Heart left ventricle (tissue), 16 donors: ENCODE data around the gene CPB2. TPM values are rescaled to one million over a fixed set of nuclear protein-coding genes. Genes with fewer than 3 reads are reported as not detected.

ENCODE experiments used
- ATAC-seq, 4 donors: fragments of 200-7000 bp; cut with Tn5 transposase; one replicate each; pipeline ENCODE4 v1.9.1; 2020 to 2022; ENCODE audit warnings: moderate library complexity in 4 of 4, mild to moderate bottlenecking in 3 of 4, moderate number of reproducible peaks in 1 of 4
- DNase-seq, 5 donors: peaks; one replicate each; pipeline ENCODE4 v3.0.0-alpha.2; 2020
- H3K27ac ChIP-seq, 12 donors: fragments of 200-600 bp; sonication (generic) in 4 of 12; one replicate each; pipeline versions ENCODE4 v1.5.0 to v1.8.0; 2016 to 2022; ENCODE audit warnings: mild to moderate bottlenecking in 2 of 12
- H3K27me3 ChIP-seq, 9 donors: fragments of 200-600 bp; sonication (generic) in 2 of 9; one replicate each; pipeline versions ENCODE4 v1.5.1 to v1.8.0; 2016 to 2022; ENCODE audit warnings: mild to moderate bottlenecking in 3 of 9
- H3K36me3 ChIP-seq, 9 donors: fragments of 200-600 bp; sonication (generic) in 2 of 9; one replicate each; pipeline versions ENCODE4 v1.5.0 to v1.8.0; 2018 to 2022; ENCODE audit warnings: mild to moderate bottlenecking in 2 of 9
- H3K4me1 ChIP-seq, 12 donors: fragments of 200-600 bp; sonication (generic) in 4 of 12; one replicate each; pipeline versions ENCODE4 v1.5.0 to v1.8.0; 2016 to 2022; ENCODE audit warnings: mild to moderate bottlenecking in 3 of 12
- H3K4me3 ChIP-seq, 12 donors: fragments of 200-600 bp; sonication (generic) in 4 of 12; one replicate each; pipeline versions ENCODE4 v1.5.0 to v1.8.0; 2017 to 2022; ENCODE audit warnings: mild to moderate bottlenecking in 9 of 12, moderate library complexity in 4 of 12
- H3K9me3 ChIP-seq, 12 donors: fragments of 200-600 bp; sonication (generic) in 4 of 12; one replicate each; pipeline versions ENCODE4 v1.5.0 to v1.8.0; 2016 to 2022; ENCODE audit warnings: mild to moderate bottlenecking in 1 of 12
- POLR2A ChIP-seq, 2 donors: fragments of 450-650 bp; IDR thresholded peaks; one replicate each; pipeline ENCODE4 v1.6.1; 2017; ENCODE audit warnings: antibody characterized with exemption in 2 of 2, mild to moderate bottlenecking in 2 of 2, moderate library complexity in 2 of 2
- WGBS, 4 donors: extraction: QIAGEN DNeasy Blood & Tissue Kit in 2 of 4; methylation state at CpG; one replicate each; pipeline versions ENCODE4 v1.1.5 to v1.1.7; 2013 to 2018; 5-methylcytosine and 5-hydroxymethylcytosine counted together
- intact Hi-C, 10 donors: fragments of 100-400 bp; cut with DNase I; formaldehyde crosslinking; loops; one replicate each; pipeline versions ENCODE4 v1.11.1 to v1.14.2; 2022
- polyA plus RNA-seq, 2 donors: library from polyadenylated mRNA; stranded (reverse); fragments of 200-250 nt; gene quantifications; one replicate each; pipeline ENCODE4 v1.2.3, GENCODE V29; 2013
- total RNA-seq, 9 donors: library from RNA; depleted of rRNA in 2 of 9; stranded (reverse); fragments of >200 nt in 2 of 9; fragmentation: NEBNext Ultra II Directional in 3 of 9; extraction: Animal tissue kit (Norgen Biotek cat#: 25700) in 3 of 9; gene quantifications; one replicate each; pipeline versions ENCODE4 v1.1.0 to v1.2.4, GENCODE V29; 2016 to 2023
- TF ChIP-seq, protein P1 (sequence below), 12 donors: fragments of 200-600 bp; sonication (generic) in 4 of 12; IDR thresholded peaks; one replicate each; pipeline versions ENCODE4 v1.5.0 to v1.8.0; 2018 to 2022; ENCODE audit warnings: antibody characterized with exemption in 12 of 12, mild to moderate bottlenecking in 5 of 12
- donor health status: ischemic (EF 13 %, LVEDD 7.1; RV severe dilation, severe dysfunction).
- donor health status: healthy with polysubstance abuse.
- donor health status: DM: no; HTN: yes; CAD: no.
- donor health status: DM: no; HTN: no; CAD: no.
- donor health status: ischemic (EF 25% LVEDD 6.9; RV normal size, moderate dysfunction).
- donor health status: ischemic (EF 25% LVEDD 5.7; RV mildly dilated, moderate dysfunction).
- donor health status: healthy.
- donor health status: DM: yes; HTN: yes; CAD: no.
- donor health status: ischemic (EF 35%, LVEDD 5.7; RV mildly dilated, moderate dysfunction).
- donor health status: nonischemic (EF 11% LVEDD 7.7; RV severe dilation, severe dysfunction).
- donor health status: DM: yes; HTN: yes; CAD: no.
- donor health status: PGD.
- donor health status: ischemic (EF 29% LVEDD 5.4; RV normal size, mild dysfunction).
- donor health status: nonischemic (EF 23%, LVEDD 6.1; RV moderate dilation, normal function).

The CPB2 gene
- total and polyA plus RNA-seq, 11 donors, result not detected

DNA sequence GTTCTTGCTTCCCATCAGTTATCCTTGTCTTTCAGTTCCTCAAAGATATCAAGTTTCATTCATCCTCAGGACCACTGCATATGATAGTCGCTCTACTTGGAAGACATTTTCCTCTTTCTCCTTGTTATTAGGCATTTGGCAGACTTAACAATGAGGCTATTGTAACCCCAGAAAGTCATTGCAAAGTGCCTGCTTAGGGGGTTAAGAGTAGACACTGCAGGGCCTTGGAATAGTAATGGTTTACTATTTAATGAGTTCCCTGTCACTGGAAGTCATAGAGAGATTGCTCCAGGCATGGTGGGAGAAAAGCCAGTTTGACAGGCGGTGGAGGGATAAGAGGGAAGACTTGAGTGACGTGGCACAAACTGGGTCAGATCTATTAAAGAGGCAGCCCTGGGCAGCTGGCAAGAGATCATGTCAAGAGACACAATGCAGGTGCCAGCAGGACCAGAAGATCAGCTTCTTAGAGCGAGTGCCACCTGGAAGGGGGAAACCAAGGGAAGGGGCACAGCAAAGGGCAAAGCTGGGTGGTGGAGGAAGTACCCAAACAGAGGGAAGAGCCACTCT lies 16.8 kb upstream of the CPB2 start:
- peaks cover 0 to 8% (median 0%) of the 10 kb centered on the region in 9 donors for H3K36me3 ChIP-seq
- WGBS, 4 donors, result 59 to 70% (median 62%) methylated on average over 4 of the region's 4 CpGs
- DNase-seq (no peak), ATAC-seq (no peak)
- H3K9me3 ChIP-seq, result no peaks in the 10 kb centered on the region
- H3K4me3 ChIP-seq, result no peak overlapping the region
- intact Hi-C loops, result loop anchor here in 8 of 10 donors (5.0 to 10.0 kb wide), 6 partner anchors 69 to 497 kb away; partner anchors contain the start of gene ZC3H13 (in 1 of the 8)
- H3K4me1 ChIP-seq, result peaks cover 0 to 24% (median 0%) of the 10 kb centered on the region in 12 donors
- H3K27ac ChIP-seq, result no peak overlapping the region
- no peak for TF ChIP-seq POLR2A (IDR thresholded peaks at IDR 0.05)
- TF ChIP-seq, protein P1, sequence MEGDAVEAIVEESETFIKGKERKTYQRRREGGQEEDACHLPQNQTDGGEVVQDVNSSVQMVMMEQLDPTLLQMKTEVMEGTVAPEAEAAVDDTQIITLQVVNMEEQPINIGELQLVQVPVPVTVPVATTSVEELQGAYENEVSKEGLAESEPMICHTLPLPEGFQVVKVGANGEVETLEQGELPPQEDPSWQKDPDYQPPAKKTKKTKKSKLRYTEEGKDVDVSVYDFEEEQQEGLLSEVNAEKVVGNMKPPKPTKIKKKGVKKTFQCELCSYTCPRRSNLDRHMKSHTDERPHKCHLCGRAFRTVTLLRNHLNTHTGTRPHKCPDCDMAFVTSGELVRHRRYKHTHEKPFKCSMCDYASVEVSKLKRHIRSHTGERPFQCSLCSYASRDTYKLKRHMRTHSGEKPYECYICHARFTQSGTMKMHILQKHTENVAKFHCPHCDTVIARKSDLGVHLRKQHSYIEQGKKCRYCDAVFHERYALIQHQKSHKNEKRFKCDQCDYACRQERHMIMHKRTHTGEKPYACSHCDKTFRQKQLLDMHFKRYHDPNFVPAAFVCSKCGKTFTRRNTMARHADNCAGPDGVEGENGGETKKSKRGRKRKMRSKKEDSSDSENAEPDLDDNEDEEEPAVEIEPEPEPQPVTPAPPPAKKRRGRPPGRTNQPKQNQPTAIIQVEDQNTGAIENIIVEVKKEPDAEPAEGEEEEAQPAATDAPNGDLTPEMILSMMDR (IDR thresholded peaks at IDR 0.05), result no peak
- H3K27me3 ChIP-seq, result no peaks in the 10 kb centered on the region

DNA sequence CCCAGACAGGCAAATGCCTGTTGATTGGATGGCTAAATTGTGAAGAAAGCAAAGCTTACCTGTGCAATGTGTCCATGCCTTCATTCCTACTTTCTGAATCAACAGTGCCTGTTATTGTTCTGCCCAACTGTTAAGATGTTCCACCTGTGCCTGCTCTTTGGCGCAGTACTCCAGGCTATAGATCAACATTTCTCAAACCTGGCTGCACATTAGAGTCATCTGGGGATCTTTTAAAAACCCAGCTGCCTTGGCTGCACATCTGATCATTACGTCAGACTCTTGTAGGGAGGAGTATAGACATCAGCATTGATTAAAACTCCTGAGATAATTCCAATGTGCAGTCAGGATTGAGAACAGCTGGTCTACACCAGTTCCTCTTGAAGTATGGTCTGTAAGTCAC lies 16.2 kb upstream of the CPB2 start:
- H3K4me3 ChIP-seq, result no peak overlapping the region
- peaks cover 0 to 18% (median 0%) of the 10 kb centered on the region in 12 donors for H3K4me1 ChIP-seq
- 71 to 90% (median 80%) methylated on average over 2 of the region's 2 CpGs for WGBS, 4 donors
- no peak for TF ChIP-seq POLR2A (IDR thresholded peaks at IDR 0.05)
- TF ChIP-seq, protein P1 (IDR thresholded peaks at IDR 0.05), result no peak
- no peaks in the 10 kb centered on the region for H3K9me3 ChIP-seq
- peak in 1 of 5 donors; percentile 29 for DNase-seq
- H3K27ac ChIP-seq, result no peak overlapping the region
- H3K27me3 ChIP-seq, result no peaks in the 10 kb centered on the region
- ATAC-seq, result peak in 1 of 4 donors; percentile 54
- intact Hi-C loops, result loop anchor here in 8 of 10 donors (5.0 to 10.0 kb wide), 6 partner anchors 69 to 496 kb away; partner anchors contain the start of gene ZC3H13 (in 1 of the 8)
- peaks cover 0 to 1% (median 0%) of the 10 kb centered on the region in 9 donors for H3K36me3 ChIP-seq

DNA sequence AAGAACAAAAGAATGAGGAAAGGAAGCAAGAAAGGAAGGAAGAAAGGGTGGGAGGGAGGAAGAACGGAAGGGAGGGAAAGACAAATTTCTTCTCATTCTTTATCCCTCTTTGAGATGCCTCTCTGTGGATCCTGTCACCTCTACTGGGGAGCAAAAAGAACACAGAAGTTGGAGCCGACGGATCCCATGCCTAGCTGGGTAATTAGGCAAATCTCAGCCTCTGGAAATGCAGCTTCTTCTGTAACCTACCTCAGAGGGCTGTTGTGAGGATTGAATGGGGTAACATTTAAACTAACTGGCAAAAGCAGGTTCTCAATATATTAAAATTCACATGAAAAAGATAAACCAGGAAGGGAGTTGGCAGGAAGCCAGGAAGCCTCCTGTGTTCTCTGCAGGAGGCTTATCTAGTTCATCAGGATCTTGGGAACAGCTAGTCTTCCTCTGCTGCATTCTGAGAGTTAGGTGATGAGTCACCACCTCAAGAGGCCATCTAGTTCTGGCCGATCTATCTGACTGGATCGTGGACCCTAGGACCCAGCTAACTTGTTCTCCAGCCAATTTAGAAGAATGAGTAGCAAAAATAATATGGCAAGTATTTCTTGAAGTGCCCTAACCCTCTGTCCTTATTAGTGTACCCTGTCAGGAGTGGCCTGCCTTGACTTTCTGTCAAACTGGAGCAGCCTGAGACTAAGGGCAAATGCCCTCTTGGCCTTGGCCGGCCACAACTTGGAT lies 15.2 kb upstream of the CPB2 start:
- intact Hi-C loops, result loop anchor here in 8 of 10 donors (5.0 to 10.0 kb wide), 6 partner anchors 68 to 495 kb away; partner anchors contain the start of gene ZC3H13 (in 1 of the 8)
- Histone ChIP-seq H3K4me3 (no peak overlapping the region), H3K4me1 (peaks cover 0 to 9% (median 0%) of the 10 kb centered on the region in 12 donors), H3K36me3 (no peaks in the 10 kb centered on the region), H3K9me3 (no peaks in the 10 kb centered on the region), H3K27ac (no peak overlapping the region), H3K27me3 (no peaks in the 10 kb centered on the region)
- DNase-seq, result peak in 1 of 5 donors; percentile 28
- TF ChIP-seq POLR2A (IDR thresholded peaks at IDR 0.05), result no peak
- TF ChIP-seq, protein P1 (IDR thresholded peaks at IDR 0.05), result no peak
- peak in 2 of 4 donors; percentile 31 to 83 for ATAC-seq
- WGBS, 4 donors, result 38 to 50% (median 44%) methylated on average over 6 of the region's 6 CpGs
